Spleen (tissue), 7 donors: Measurements from ENCODE around the gene ZNF75A.

Experiments used
- CTCF ChIP-seq, 11 experiments: fragments of 200-600 bp in 7 of 11; fragments of 450-650 bp in 4 of 11; sonication (generic) in 4 of 11; IDR thresholded peaks in 8 of 11; conservative IDR thresholded peaks in 3 of 11; 1 replicate in 7 of 11; 2 replicates in 4 of 11; pipeline versions ENCODE4 v1.4.0 to v1.8.0; 2016 to 2021; ENCODE audit warnings: antibody characterized with exemption in 11 of 11, inconsistent platforms in 4 of 11, mild to moderate bottlenecking in 1 of 11
- POLR2A ChIP-seq, 3 donors: fragments of 450-650 bp; IDR thresholded peaks; one replicate each; pipeline ENCODE4 v1.5.1; 2017; ENCODE audit warnings: antibody characterized with exemption in 3 of 3, mild to moderate bottlenecking in 1 of 3
- POLR2AphosphoS5 ChIP-seq, 3 donors: sonication (generic); formaldehyde crosslinking; IDR thresholded peaks; one replicate each; pipeline ENCODE4 v1.5.1; 2017; ENCODE audit warnings: antibody characterized with exemption in 3 of 3
- donor health status: DM: no; HTN: no; CAD: no; lungs with moderate emphysema.
- donor health status: DM: no; HTN: no; CAD: no.
- donor health status: DM: no; HTN: no; CAD: no.

GRCh38 chr16:3256866-3257465 is 48.3 kb upstream of the ZNF75A start:
- no peak for TF ChIP-seq POLR2AphosphoS5 (IDR thresholded peaks at IDR 0.05)
- TF ChIP-seq CTCF (IDR thresholded peaks at IDR 0.05 in 8 of 11, conservative IDR thresholded peaks at IDR 0.05 in 3 of 11) = no peak
- no peak for TF ChIP-seq POLR2A (IDR thresholded peaks at IDR 0.05)
